HG03064 (cell line): ENCODE data around the gene PYCR2.
"Not testable (repeated sequence)": the region's sequence is repeated elsewhere in the genome, so short reads cannot be mapped to it uniquely, and the experiment has no call there.

Experiments used
- ATAC-seq: cut with Tn5 transposase; IDR thresholded peaks from one replicate; pipeline ENCODE4 v1.9.1; 2021; ENCODE audit warnings: low read depth; ENCODE audit not compliant: unreplicated experiment

The PYCR2 gene

GRCh38 chr1:225923692-225924555 is at the start of gene PYCR2:
TSS of gene PYCR2 (minus strand) at chr1:225924250. CDS start at chr1:225924110, 140 bp downstream.
- ATAC-seq: peak; percentile 95

GRCh38 chr1:225973158-225973557 is 49.1 kb upstream of the PYCR2 start:
- no peak for ATAC-seq

GRCh38 chr1:225972344-225973152 is 48.5 kb upstream of the PYCR2 start:
- no peak for ATAC-seq

- ATAC-seq: not testable (repeated sequence)
Observed at GRCh38 chr1:225970592-225971157, 46.6 kb upstream of the PYCR2 start.

- not testable (repeated sequence) for ATAC-seq
Observed at GRCh38 chr1:225969751-225970150, 45.7 kb upstream of the PYCR2 start.

GRCh38 chr1:225965231-225965630 is 41.2 kb upstream of the PYCR2 start:
- ATAC-seq: no peak

GRCh38 chr1:225963735-225964530 is 39.9 kb upstream of the PYCR2 start:
- ATAC-seq: no peak

GRCh38 chr1:225962440-225962975 is 38.5 kb upstream of the PYCR2 start:
- ATAC-seq: no peak

- ATAC-seq: no peak
Observed at GRCh38 chr1:225961659-225962439, 37.8 kb upstream of the PYCR2 start.

DNA sequence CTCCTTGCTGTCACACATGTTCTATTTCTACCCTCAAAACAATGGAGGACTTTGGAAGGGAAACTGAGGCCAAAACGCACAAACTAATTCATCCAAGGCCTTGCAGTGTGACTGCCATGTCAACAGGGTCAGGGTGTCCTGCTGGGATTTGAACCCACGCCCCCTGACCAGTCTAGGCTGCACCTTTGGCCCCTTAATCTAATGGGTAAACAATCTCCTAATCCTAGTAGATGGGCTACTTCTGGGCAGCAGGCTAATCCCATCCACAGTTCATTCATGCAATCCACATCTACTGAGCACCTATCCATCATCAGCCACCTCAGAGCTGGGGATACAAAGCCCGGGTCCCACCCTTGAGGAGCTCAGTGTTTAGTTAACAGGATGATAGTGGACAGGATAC is 34.0 kb upstream of the PYCR2 start:
- ATAC-seq: no peak

DNA sequence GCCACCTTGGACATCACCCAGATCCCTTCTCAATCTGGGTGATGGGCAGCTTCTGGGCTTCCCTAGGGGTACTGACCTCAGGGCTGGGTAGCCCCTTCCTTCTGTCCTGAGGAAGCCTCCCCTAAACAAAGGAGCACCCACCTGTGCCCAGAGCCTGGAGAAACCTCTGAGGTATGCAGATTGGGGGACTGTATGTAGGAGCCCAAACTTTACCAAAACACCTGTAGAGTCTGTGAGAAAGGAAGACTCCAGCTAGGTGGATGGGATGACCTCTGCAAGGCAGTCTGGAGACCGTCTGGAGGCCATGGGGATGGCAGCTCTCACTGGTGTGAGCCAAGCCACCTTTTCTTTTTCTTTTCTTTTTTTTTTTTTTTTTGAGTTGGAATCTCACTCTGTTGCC is 30.7 kb upstream of the PYCR2 start:
- ATAC-seq: no peak

GRCh38 chr1:225953315-225953714 is 29.3 kb upstream of the PYCR2 start:
- ATAC-seq: no peak

DNA sequence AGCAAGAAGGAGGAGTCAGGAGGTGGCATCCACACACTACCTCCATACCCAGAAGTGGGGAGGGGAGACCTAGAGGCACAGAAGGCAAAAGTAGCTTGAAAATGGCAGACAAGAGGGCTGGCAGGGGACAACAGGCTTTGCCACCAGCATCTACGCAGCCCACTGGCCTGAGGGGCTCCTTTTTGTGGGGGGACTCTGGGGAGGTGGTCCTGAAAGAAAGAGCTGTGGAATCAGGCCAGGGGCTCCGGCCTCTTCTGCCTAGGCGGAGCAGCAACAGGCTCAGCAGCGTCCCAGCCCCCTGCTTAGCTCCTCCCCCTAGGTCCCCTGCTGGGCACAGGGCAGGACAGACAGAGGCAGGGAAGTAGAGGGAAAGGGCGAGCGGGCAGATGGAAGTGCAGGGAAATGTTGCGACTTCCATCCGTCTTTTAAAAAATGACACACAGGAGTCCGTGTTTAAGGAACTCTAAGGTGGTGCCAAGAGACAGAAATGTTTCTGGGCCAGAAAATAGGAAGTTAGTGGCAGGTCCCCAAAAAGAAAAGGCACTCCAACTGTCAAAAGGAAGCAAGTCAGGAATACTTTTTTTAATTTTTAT is 27.0 kb upstream of the PYCR2 start:
- no peak for ATAC-seq

DNA sequence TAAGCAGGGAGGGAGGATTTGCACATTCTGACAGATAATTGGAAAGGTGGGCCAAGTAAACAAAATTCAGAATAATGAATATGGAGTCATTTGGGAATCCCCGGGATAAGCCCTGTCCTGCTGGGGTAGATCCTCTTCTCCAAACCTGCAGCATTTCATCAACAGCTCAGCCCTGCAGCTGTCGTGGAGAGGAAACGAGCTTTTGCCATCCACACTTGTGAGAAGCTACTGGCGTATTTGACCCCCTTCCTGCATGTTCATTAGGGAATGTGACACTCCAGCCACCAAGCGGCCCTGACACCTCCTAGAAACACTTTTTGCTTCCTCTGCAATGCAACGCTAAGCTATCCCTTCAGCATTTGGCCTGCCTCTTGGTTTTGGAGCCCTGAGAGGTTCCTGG is 25.0 kb upstream of the PYCR2 start:
- ATAC-seq: no peak

- ATAC-seq: no peak
Observed at GRCh38 chr1:225946803-225947202, 22.8 kb upstream of the PYCR2 start.

- no peak for ATAC-seq
Observed at GRCh38 chr1:225946082-225946620, 22.1 kb upstream of the PYCR2 start.

DNA sequence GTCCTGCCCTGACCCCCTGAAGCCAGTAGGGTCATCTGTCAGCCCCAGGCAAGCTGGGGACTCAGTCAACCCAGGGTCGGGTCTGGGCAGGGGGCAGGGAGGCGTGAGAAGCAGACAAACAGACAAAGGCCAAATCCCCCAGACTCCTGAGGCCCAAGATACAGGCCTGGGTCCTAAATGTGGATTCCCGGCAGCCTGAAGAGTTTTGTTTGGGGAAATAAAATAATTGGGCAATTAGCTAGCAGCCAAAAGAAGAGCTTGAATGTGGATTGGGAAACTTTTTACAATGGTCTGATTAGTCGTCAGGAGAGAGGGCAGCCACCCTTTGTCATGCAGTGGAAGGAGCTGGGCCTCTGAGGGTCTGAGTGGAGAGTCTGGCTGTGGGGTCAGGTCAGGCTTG is 21.5 kb upstream of the PYCR2 start:
- ATAC-seq: no peak

DNA sequence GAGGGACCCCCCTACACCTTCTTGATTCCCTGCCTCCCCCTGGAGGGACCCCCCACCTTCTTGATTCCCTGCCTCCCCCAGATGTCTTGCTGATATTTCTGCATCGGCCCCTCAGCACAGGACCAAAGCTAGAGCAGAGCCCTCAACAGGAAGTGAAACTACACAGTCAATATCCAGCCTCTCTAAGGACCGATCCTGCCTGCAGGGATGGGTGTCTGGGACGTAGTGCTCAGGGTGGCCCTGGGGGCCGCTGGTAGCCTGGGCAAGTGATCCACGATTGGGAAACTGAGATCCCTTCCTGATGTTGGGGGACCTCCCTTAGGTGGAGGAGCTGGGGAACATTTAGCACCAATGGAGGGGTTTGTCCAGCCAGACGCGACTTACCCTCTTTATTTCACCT is 20.9 kb upstream of the PYCR2 start:
- no peak for ATAC-seq

DNA sequence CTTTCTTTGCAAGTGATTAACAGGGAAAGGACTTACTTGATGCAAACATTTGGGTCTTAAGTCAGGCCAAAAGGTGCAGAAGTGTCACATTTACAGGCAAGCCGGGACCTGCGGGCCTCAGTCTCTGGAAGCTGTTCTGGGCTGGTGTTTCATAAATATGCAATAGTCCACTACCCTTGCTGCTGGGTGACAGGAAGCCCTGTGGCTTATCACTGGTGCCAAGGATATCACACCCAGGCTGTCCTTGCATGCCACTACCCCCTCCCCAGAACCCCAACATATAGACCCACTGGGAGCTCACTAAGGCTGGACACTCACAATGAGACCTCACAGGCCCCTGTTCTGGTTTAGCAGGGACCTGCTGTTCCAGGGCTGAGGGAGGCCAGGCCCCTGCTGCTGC is 20.3 kb upstream of the PYCR2 start:
- no peak for ATAC-seq
